ENCODE results near the gene LAP3. TPM values are rescaled to one million over a fixed set of nuclear protein-coding genes. Genes with fewer than 3 reads are reported as not detected.

LAP3 gene
- polyA plus RNA-seq, 4 donors, result 75.3 to 83.5 (median 79.5) TPM

DNA sequence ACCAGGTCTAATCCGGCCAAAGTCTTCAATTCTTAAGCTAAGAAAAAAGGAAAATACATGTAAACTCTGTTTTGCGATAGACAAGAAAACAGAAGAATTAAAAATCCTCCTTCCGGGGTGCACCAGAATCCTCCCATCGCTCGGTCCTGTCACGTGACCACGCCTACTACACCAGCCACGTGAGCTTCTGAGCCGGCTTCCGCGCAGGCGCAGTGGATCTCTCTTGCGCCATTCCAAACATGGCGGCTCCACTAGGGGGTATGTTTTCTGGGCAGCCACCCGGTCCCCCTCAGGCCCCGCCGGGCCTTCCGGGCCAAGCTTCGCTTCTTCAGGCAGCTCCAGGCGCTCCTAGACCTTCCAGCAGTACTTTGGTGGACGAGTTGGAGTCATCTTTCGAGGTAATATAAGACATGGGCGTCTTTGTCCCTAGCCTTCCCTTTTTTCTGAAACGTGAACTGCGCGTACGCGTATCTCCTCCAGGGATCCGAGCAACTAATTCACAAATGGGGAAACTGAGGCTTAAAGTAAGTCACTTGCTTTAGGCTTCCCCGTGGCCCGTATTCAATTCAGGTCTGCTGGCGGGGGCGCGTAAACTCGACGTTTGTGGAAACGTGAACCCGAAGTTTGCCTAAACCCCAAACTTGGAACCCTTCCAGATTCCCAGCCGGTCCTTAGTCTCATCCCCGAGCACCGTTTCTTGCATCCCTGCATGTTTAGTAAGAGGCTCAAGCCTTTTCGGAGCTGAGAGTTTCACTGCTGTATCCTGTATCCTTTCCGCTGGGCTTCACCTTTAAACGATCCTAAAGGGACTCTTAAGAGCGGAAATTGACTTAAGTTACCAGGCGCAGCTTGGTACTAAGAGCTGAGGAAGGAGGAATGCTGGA is 37.7 kb downstream of the LAP3 start, which contains the start of gene MED28:
MED28 (plus strand) TSS at position 226 of the 884 bp plus-strand sequence; CDS start at position 240, 14 bp downstream.
- peak; percentile 88 to 94 (median 92) for DNase-seq (ENCODE audit: low read depth in 4 of 4, low spot score in 3 of 4)

- no peak for DNase-seq (ENCODE audit: low read depth in 4 of 4, low spot score in 3 of 4)
Measured at GRCh38 chr4:17616283-17616682, 39.3 kb downstream of the LAP3 start.

- no peak for DNase-seq (ENCODE audit: low read depth in 4 of 4, low spot score in 3 of 4)
Measured at GRCh38 chr4:17618926-17619325, 41.9 kb downstream of the LAP3 start.

DNA sequence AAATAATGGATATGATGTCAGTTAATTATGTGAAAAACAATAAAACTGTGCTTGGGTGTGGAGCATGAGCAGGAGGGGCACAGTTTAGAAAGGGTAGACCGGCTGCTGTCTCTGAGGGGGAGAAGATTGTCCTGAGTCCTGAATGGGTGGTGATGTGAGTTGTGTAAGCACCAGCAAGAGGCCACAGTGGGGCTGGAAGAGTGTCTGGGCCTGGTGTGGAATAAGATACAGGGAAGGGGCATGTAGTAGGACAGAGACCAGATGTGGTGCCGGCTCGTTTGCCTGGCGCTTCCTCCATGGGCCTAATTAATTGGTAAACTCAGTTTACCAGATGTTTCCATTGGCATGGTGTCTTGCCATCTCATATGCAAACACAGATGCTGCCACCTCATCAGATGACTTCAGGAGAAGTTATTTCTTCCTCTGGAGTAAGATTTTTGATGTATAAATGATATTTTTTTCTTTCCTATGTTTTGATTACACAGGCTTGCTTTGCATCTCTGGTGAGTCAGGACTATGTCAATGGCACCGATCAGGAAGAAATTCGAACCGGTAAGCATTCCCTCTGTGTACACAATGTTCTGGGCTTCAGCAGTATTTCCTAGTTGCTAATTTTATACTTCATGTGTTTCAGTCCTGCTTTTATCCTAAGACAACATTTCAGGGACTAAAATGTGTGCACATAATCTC is 42.6 kb downstream of the LAP3 start:
- no peak for DNase-seq (ENCODE audit: low read depth in 4 of 4, low spot score in 3 of 4)

DNA sequence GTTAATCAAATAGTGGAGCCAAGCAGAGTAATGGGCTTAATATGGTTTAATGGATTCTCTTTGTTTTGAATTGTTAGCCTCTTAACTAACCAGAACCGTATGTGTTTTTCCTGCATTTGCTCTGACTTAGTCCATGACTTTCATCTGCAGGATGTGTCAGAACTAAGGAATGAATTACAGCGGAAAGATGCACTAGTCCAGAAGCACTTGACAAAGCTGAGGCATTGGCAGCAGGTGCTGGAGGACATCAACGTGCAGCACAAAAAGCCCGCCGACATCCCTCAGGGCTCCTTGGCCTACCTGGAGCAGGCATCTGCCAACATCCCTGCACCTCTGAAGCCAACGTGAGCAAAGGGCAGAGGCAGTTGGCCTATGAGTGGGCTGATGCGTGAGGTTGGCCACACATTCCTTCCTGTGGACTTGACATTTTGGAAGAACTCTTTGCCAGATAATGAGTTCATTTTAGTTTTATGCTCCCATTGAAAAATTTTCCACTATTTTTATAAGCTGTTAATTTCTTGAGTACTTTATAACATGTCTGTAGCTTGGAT is 46.5 kb downstream of the LAP3 start:
- no peak for DNase-seq (ENCODE audit: low read depth in 4 of 4, low spot score in 3 of 4)

- no peak for DNase-seq (ENCODE audit: low read depth in 4 of 4, low spot score in 3 of 4)
Measured at GRCh38 chr4:17624821-17625220, 47.8 kb downstream of the LAP3 start.

DNA sequence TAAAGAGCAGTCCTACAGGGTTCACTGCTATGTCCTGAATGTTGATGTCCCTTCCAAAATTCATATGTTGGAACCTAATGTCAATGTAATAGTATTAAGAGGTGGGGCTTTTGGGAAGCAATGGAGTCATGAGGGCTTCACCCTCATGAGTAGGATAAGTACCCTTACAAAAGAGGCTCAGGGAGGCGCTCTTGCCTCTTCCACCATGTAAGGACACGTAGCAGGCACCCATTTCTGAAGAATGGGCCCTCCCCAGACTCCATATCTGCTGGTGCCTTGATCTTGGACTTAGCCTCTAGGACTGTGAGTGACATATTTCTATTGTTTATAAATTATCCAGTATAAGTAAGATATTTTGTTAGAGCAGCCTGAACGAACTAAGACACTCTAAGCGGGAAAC is 53.2 kb downstream of the LAP3 start:
- DNase-seq (ENCODE audit: low read depth in 4 of 4, low spot score in 3 of 4), result no peak

DNA sequence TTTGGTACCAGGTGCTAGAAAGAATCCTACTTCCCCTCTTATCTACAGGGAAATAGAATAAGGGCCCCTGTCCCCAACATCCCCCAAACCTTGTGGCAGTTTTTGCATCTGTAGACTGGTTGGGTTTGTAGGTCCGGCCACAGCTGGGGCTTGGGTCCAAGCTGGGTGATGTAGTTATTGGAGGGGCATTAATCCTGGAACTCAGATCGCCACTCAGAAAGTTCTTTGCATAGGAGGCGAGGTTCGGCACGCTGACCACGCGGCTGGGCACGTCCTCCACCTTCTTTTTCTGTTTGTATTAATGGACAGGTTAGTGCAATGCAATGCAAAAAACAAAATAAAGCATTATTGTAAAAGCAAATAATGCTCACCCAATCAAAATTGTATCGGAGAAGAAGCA is 56.6 kb downstream of the LAP3 start:
- no peak for DNase-seq (ENCODE audit: low read depth in 4 of 4, low spot score in 3 of 4)

- DNase-seq (ENCODE audit: low read depth in 4 of 4, low spot score in 3 of 4), result no peak
Measured at GRCh38 chr4:17635056-17635455, 58.1 kb downstream of the LAP3 start.

DNA sequence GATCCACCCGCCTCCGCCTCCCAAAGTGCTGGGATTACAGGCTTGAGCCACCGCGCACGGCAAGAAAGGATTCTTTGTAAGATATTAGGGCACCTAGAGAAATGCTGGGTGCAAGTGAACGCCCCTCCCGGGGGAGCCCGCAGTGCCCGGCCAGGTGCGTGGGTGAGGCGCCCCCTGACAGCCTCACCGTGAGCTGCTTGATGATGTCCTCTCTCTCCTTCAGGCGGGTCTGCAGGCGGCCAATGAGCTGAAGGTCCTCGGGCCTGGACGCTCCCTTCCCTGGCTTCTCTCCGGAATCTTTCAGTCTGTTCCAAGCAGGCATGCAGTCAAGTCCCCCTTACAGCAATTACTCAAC is 59.3 kb downstream of the LAP3 start:
- no peak for DNase-seq (ENCODE audit: low read depth in 4 of 4, low spot score in 3 of 4)

DNA sequence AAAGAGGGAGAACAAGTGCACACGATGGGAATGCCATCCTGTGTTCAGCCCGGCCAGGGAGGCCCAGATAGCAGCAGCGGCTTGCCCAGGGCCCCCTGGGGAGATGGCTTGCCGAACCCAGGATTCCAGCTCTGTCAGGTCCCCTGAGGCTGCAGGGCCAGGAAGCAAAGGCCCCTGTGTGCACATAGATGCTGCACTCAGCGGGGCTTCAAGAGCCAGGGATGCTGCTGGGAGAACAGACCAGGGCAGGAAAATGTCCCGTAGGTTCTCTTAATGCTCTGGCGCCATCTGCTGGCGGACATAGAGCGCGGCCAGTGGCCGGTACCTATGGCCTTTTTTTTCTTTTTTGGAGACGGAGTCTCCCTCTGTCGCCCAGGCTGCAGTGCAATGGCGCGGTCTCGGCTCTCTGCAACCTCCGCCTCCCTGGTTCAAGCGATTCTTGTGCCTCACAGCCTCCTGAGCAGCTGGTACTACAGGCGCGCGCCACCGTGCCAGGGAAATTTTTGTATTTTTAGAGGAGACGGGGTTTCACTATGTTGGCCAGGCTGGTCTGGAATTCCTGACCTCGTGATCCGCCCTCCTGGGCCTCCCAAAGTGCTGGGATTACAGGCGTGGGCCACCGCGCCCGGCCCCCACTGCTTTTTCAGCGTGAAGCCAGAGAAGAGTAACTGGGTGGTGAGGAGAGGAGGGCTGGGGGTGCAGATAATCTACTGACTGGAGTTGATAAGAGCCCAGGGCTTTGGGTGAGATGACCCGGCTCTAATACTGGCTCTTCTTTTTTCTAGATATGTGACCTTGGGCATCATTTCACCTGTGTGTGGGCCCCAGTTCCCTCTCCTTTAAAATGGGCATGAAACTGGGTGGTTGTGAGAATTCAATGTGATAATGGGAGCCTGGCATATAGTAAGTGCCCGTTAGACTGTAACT is 60.0 kb downstream of the LAP3 start:
- peak; percentile 27 to 51 (median 44) for DNase-seq (ENCODE audit: low read depth in 4 of 4, low spot score in 3 of 4)

DNA sequence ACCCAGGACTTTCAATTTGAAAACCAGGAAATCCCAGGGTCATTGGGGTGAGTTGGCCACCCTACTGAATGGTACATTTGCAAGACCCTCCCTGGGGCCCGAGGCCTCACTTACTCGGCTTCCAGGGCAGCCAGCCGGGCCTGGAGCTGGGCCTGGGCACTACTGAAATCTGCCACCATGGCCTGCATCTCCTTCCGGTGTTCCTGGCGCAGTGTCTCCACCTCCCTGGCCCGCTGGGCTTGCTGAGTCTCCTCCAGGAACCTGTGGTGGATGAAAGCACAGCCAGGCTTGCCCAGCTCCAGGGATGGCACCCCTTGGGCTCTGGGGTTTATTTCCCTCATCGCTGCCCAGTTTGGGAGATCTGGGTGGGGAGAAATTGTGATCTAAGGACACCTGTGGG is 62.1 kb downstream of the LAP3 start:
- no peak for DNase-seq (ENCODE audit: low read depth in 4 of 4, low spot score in 3 of 4)

DNA sequence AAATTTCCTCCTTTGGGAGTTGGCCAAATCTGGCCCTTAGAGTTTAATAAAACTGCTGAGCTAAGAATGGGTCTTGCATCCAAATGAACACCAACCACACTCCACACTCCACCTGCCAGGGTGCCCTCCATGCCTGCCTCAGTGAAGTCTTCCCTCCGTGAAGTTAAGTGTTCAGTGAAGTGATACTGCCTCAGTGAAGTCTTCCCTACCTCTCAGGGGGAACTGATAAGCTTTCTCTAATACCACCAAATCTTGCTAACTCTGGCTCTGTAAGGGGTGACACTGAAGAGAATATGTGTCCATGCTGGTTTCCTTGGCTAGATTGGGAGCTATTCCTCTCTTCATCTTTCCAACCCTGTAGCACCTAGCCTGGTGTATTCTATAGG is 65.4 kb downstream of the LAP3 start:
- DNase-seq (ENCODE audit: low read depth in 4 of 4, low spot score in 3 of 4), result no peak

GRCh38 chr4:17646693-17647092 is 69.7 kb downstream of the LAP3 start:
- DNase-seq (ENCODE audit: low read depth in 4 of 4, low spot score in 3 of 4), result no peak

DNA sequence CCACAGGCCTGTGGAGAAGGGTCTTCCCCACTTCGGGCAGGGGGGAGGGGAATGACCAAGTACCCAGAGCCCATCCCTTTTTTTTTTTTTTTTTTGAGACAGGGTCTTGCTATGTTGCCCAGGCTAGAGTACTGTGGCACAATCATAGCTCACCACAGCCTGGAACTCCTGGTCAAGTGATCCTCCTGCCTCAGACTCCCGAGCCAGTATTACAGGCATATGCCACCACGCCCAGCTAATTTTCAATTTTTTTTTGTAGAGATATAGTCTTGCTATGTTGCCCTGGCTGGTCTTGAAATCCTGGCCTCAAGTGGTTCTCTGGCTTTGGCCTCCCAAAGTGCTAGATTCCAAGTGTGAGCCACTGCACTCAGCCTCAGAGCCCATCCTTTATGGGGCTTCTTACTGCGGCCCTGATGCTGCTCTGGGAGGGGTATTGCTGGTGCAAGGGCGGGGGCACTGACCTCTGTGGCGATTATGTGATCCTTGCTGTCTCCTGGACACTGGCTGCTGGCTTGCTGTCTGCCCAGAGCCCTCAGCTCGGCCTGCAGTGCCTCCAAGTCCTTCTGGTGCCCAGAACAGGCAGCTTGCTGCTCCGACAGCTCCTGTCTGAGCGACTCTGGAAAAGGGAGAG is 70.3 kb downstream of the LAP3 start:
- DNase-seq (ENCODE audit: low read depth in 4 of 4, low spot score in 3 of 4), result no peak

- DNase-seq (ENCODE audit: low read depth in 4 of 4, low spot score in 3 of 4), result no peak
Measured at GRCh38 chr4:17647927-17648326, 70.9 kb downstream of the LAP3 start.

GRCh38 chr4:17650406-17650805 is 73.4 kb downstream of the LAP3 start:
- DNase-seq (ENCODE audit: low read depth in 4 of 4, low spot score in 3 of 4), result no peak

- DNase-seq (ENCODE audit: low read depth in 4 of 4, low spot score in 3 of 4), result no peak
Measured at GRCh38 chr4:17654701-17655100, 77.7 kb downstream of the LAP3 start.

DNA sequence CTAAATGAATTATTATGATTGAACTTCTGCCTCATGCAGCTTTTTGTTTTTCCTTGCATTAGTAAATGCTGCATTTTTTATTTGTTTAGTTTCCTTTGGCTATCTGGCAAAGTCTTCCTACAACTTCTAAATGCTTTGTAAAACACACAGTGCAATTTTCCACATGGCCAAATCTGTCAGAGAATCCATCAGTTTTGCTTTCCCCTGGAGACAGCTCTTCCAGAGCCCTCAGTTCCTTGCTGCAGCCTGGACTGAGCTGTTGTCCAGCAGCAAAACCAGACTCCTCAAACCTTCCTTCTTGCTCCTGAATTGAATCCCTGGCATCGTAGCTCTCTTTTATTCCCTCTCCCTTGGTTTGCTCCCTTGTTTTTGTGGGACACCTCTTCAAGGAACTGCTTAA is 80.1 kb downstream of the LAP3 start:
- DNase-seq (ENCODE audit: low read depth in 4 of 4, low spot score in 3 of 4), result no peak
